Nephron (organoid): ENCODE data around the gene LMNTD1.
"Not testable (repeated sequence)": the region's sequence is repeated elsewhere in the genome, so short reads cannot be mapped to it uniquely, and the experiment has no call there.

Experiments
- H3K27ac Mint-ChIP-seq, 3 experiments: 2 replicates each; pipeline ENCODE4 v1.8.0; 2020; ENCODE audit warnings: mixed read lengths in 3 of 3, mild to moderate bottlenecking in 2 of 3, moderate library complexity in 1 of 3
- H3K27me3 Mint-ChIP-seq: 2 replicates; pipeline ENCODE4 v1.8.0; 2021; ENCODE audit warnings: low read depth, mild to moderate bottlenecking, moderate library complexity, mixed read lengths
- H3K36me3 Mint-ChIP-seq: 2 replicates; pipeline ENCODE4 v1.8.0; 2020; ENCODE audit warnings: low read depth, mixed read lengths
- H3K4me1 Mint-ChIP-seq: 2 replicates; pipeline ENCODE4 v1.8.0; 2020; ENCODE audit warnings: mixed read lengths
- H3K4me3 Mint-ChIP-seq, 3 experiments: 2 replicates each; pipeline ENCODE4 v1.8.0; 2020; ENCODE audit warnings: mild to moderate bottlenecking in 3 of 3, mixed read lengths in 3 of 3, moderate library complexity in 2 of 3
- H3K9me3 Mint-ChIP-seq: 2 replicates; pipeline ENCODE4 v1.8.0; 2020; ENCODE audit warnings: mixed read lengths
- CTCF ChIP-seq, 3 experiments: fragments of 200-600 bp; sonication (generic); IDR thresholded peaks; one replicate each; pipeline ENCODE4 v1.5.0; 2021; ENCODE audit warnings: antibody characterized with exemption in 3 of 3; ENCODE audit not compliant: unreplicated experiment in 3 of 3

Gene LMNTD1

GRCh38 chr12:25553098-25553497 lies at the start of gene LMNTD1:
Gene LMNTD1, minus strand, starts transcription at chr12:25553283. Its CDS starts 324 bp downstream, at chr12:25552959.
- H3K36me3 Mint-ChIP-seq, result no peaks in the 10 kb centered on the region
- H3K4me3 Mint-ChIP-seq, result no peak within 1 kb of the TSS
- H3K27me3 Mint-ChIP-seq, result no peaks in the 10 kb centered on the region
- H3K4me1 Mint-ChIP-seq, result no peaks in the 10 kb centered on the region
- H3K27ac Mint-ChIP-seq, result no peak within 1 kb of the TSS
- no peaks in the 10 kb centered on the region for H3K9me3 Mint-ChIP-seq
- TF ChIP-seq CTCF (IDR thresholded peaks at IDR 0.05; ENCODE audit: unreplicated experiment in 3 of 3), result no peak

GRCh38 chr12:25598956-25599355 lies 45.9 kb upstream of the LMNTD1 start:
- Mint-ChIP-seq H3K4me1 (no peaks in the 10 kb centered on the region), H3K36me3 (no peaks in the 10 kb centered on the region), H3K27ac (no peak overlapping the region), H3K9me3 (peaks cover 44% of the 10 kb centered on the region), H3K4me3 (no peak overlapping the region), H3K27me3 (peaks cover 4% of the 10 kb centered on the region)
- no peak for TF ChIP-seq CTCF (IDR thresholded peaks at IDR 0.05; ENCODE audit: unreplicated experiment in 3 of 3)

GRCh38 chr12:25595496-25595895 lies 42.4 kb upstream of the LMNTD1 start:
- not testable (repeated sequence) for H3K36me3 Mint-ChIP-seq, H3K4me1 Mint-ChIP-seq, H3K4me3 Mint-ChIP-seq, H3K27ac Mint-ChIP-seq, H3K27me3 Mint-ChIP-seq
- peaks cover 56% of the 10 kb centered on the region for H3K9me3 Mint-ChIP-seq

- Mint-ChIP-seq H3K27me3 (peaks cover 3% of the 10 kb centered on the region), H3K4me1 (peaks cover 6% of the 10 kb centered on the region), H3K4me3 (no peak overlapping the region), H3K36me3 (no peaks in the 10 kb centered on the region), H3K27ac (no peak overlapping the region), H3K9me3 (peaks cover 53% of the 10 kb centered on the region)
- TF ChIP-seq CTCF (IDR thresholded peaks at IDR 0.05; ENCODE audit: unreplicated experiment in 3 of 3), result no peak
These were observed 41.3 kb upstream of the LMNTD1 start for GRCh38 chr12:25594376-25594775.

- TF ChIP-seq CTCF (IDR thresholded peaks at IDR 0.05; ENCODE audit: unreplicated experiment in 3 of 3), result no peak
- peaks cover 3% of the 10 kb centered on the region for H3K27me3 Mint-ChIP-seq
- H3K4me1 Mint-ChIP-seq, result peaks cover 6% of the 10 kb centered on the region
- H3K4me3 Mint-ChIP-seq, result no peak overlapping the region
- peaks cover 38% of the 10 kb centered on the region for H3K9me3 Mint-ChIP-seq
- H3K27ac Mint-ChIP-seq, result no peak overlapping the region
- H3K36me3 Mint-ChIP-seq, result no peaks in the 10 kb centered on the region
These were observed 39.8 kb upstream of the LMNTD1 start for GRCh38 chr12:25592725-25593495.

- Mint-ChIP-seq H3K36me3 (no peaks in the 10 kb centered on the region), H3K27me3 (peaks cover 3% of the 10 kb centered on the region), H3K4me3 (no peak overlapping the region), H3K4me1 (peaks cover 6% of the 10 kb centered on the region), H3K27ac (no peak overlapping the region), H3K9me3 (peaks cover 28% of the 10 kb centered on the region)
- no peak for TF ChIP-seq CTCF (IDR thresholded peaks at IDR 0.05; ENCODE audit: unreplicated experiment in 3 of 3)
These were observed 38.1 kb upstream of the LMNTD1 start for GRCh38 chr12:25591144-25591543.
